Measurements from ENCODE around the gene GABRA5.

- TF ChIP-seq CTCF (IDR thresholded peaks at IDR 0.05) (no peak), EZH2 (IDR thresholded peaks at IDR 0.05; ENCODE audit: borderline replicate concordance, insufficient read depth, low read depth, low read length, poor library complexity, severe bottlenecking) (no peak)
These were observed 59.2 kb downstream of the GABRA5 start for GRCh38 chr15:26926081-26926480.

Measured in B cell (primary cell).